Ishikawa (cell line): ENCODE data around the gene TUBA4A.

Experiments
- CEBPB ChIP-seq: IDR thresholded peaks from 2 replicates; pipeline ENCODE4 v1.6.1; 2012
- CREB1 ChIP-seq: IDR thresholded peaks from 2 replicates; pipeline ENCODE4 v1.6.1; 2012; ENCODE audit warnings: low read depth
- EGR1 ChIP-seq: IDR thresholded peaks from 2 replicates; pipeline ENCODE4 v1.6.1; 2012
- EP300 ChIP-seq: IDR thresholded peaks from 2 replicates; pipeline ENCODE4 v1.6.1; 2012; ENCODE audit warnings: borderline replicate concordance
- FOXM1 ChIP-seq: IDR thresholded peaks from 2 replicates; pipeline ENCODE4 v1.6.1; 2012; ENCODE audit warnings: low read depth, borderline replicate concordance
- MAX ChIP-seq: IDR thresholded peaks from 2 replicates; pipeline ENCODE4 v1.6.1; 2012
- NFIC ChIP-seq: IDR thresholded peaks from 2 replicates; pipeline ENCODE4 v1.6.1; 2012
- RAD21 ChIP-seq: IDR thresholded peaks from 2 replicates; pipeline ENCODE4 v1.6.1; 2012; ENCODE audit warnings: low read depth
- TAF1 ChIP-seq: IDR thresholded peaks from 2 replicates; pipeline ENCODE4 v1.6.1; 2012; ENCODE audit warnings: low read depth, mild to moderate bottlenecking
- TCF12 ChIP-seq: IDR thresholded peaks from 2 replicates; pipeline ENCODE4 v1.6.1; 2012; ENCODE audit warnings: low read depth
- TEAD4 ChIP-seq: IDR thresholded peaks from 2 replicates; pipeline ENCODE4 v1.6.1; 2012
- YY1 ChIP-seq: IDR thresholded peaks from 2 replicates; pipeline ENCODE4 v1.6.1; 2012; ENCODE audit warnings: low read depth
- ZBTB7A ChIP-seq: IDR thresholded peaks from 2 replicates; pipeline ENCODE4 v1.6.1; 2012; ENCODE audit warnings: low read depth
- TF ChIP-seq, protein P1 (sequence below): IDR thresholded peaks from 2 replicates; pipeline ENCODE4 v1.6.1; 2012; ENCODE audit warnings: low read depth, mild to moderate bottlenecking
- TF ChIP-seq, protein P2 (sequence below): IDR thresholded peaks from 2 replicates; pipeline ENCODE4 v1.6.1; 2012

TUBA4A gene

GRCh38 chr2:219215871-219216534 lies 37.7 kb downstream of the TUBA4A start:
- TF ChIP-seq CREB1 (no peak), CEBPB (no peak), TCF12 (no peak), EGR1 (no peak), YY1 (no peak)

- no peak for TF ChIP-seq YY1
- no peak for TF ChIP-seq EP300
- TF ChIP-seq CEBPB = no peak
- TF ChIP-seq TAF1 = no peak
- no peak for TF ChIP-seq TCF12
- TF ChIP-seq NFIC = no peak
- no peak for TF ChIP-seq EGR1
- TF ChIP-seq, protein P1, sequence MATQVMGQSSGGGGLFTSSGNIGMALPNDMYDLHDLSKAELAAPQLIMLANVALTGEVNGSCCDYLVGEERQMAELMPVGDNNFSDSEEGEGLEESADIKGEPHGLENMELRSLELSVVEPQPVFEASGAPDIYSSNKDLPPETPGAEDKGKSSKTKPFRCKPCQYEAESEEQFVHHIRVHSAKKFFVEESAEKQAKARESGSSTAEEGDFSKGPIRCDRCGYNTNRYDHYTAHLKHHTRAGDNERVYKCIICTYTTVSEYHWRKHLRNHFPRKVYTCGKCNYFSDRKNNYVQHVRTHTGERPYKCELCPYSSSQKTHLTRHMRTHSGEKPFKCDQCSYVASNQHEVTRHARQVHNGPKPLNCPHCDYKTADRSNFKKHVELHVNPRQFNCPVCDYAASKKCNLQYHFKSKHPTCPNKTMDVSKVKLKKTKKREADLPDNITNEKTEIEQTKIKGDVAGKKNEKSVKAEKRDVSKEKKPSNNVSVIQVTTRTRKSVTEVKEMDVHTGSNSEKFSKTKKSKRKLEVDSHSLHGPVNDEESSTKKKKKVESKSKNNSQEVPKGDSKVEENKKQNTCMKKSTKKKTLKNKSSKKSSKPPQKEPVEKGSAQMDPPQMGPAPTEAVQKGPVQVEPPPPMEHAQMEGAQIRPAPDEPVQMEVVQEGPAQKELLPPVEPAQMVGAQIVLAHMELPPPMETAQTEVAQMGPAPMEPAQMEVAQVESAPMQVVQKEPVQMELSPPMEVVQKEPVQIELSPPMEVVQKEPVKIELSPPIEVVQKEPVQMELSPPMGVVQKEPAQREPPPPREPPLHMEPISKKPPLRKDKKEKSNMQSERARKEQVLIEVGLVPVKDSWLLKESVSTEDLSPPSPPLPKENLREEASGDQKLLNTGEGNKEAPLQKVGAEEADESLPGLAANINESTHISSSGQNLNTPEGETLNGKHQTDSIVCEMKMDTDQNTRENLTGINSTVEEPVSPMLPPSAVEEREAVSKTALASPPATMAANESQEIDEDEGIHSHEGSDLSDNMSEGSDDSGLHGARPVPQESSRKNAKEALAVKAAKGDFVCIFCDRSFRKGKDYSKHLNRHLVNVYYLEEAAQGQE = no peak
- no peak for TF ChIP-seq MAX
- TF ChIP-seq, protein P2, sequence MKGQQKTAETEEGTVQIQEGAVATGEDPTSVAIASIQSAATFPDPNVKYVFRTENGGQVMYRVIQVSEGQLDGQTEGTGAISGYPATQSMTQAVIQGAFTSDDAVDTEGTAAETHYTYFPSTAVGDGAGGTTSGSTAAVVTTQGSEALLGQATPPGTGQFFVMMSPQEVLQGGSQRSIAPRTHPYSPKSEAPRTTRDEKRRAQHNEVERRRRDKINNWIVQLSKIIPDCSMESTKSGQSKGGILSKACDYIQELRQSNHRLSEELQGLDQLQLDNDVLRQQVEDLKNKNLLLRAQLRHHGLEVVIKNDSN = no peak
- TF ChIP-seq ZBTB7A = no peak
- TF ChIP-seq FOXM1 = no peak
- TF ChIP-seq RAD21 = no peak
- TF ChIP-seq TEAD4 = no peak
- no peak for TF ChIP-seq CREB1
Measured at GRCh38 chr2:219214786-219215185, 38.9 kb downstream of the TUBA4A start.

- TF ChIP-seq, protein P2 = no peak
- TF ChIP-seq NFIC (no peak), CREB1 (no peak), RAD21 (no peak), TEAD4 (no peak)
Measured at GRCh38 chr2:219214141-219214540, 39.6 kb downstream of the TUBA4A start.

GRCh38 chr2:219213486-219214071 lies 40.1 kb downstream of the TUBA4A start:
- TF ChIP-seq FOXM1 (no peak), YY1 (no peak), EP300 (no peak)

GRCh38 chr2:219213026-219213415 lies 40.7 kb downstream of the TUBA4A start:
- no peak for TF ChIP-seq RAD21
- no peak for TF ChIP-seq ZBTB7A
- TF ChIP-seq, protein P2 = no peak
- TF ChIP-seq TEAD4 = no peak
- no peak for TF ChIP-seq TAF1
- no peak for TF ChIP-seq TCF12
- no peak for TF ChIP-seq FOXM1
- TF ChIP-seq CREB1 = no peak
- no peak for TF ChIP-seq NFIC
- TF ChIP-seq EP300 = no peak
- no peak for TF ChIP-seq YY1
- TF ChIP-seq MAX = no peak
- no peak for TF ChIP-seq CEBPB
- TF ChIP-seq, protein P1 = no peak
- no peak for TF ChIP-seq EGR1

GRCh38 chr2:219210886-219211362 lies 42.8 kb downstream of the TUBA4A start:
- no peak for TF ChIP-seq TCF12
- no peak for TF ChIP-seq TAF1
- no peak for TF ChIP-seq CEBPB
- no peak for TF ChIP-seq NFIC
- TF ChIP-seq, protein P1 = no peak
- no peak for TF ChIP-seq CREB1
- TF ChIP-seq MAX = no peak
- TF ChIP-seq FOXM1 = no peak
